ENCODE results near the gene LOXL3. TPM values are rescaled to one million over a fixed set of nuclear protein-coding genes. Genes with fewer than 3 reads are reported as not detected.

LOXL3 gene
- total and polyA plus RNA-seq, 2 donors from 2014 or later, result 2.4 to 9.7 TPM

DNA sequence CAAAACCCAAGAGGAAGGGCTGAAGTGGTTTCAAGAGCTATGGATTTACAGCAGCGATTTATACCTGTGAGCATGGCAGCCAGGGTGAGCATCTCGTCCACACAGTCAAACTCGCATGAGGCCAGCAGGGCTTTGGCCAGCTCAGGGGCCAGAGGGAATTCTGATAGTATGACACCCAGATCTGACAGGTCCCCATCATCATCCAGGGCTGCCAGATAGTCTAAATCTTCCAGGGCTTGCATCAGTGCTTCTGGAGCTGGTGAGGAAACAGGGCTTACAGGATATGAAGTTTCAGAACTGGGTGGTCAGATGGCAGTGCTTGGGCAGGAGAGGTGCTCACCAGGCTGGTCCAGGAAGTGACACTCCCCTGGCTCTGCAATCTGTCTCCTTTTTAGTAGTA, 31.2 kb downstream of the LOXL3 start:
- DNase-seq, result no peak
- TF ChIP-seq, protein P1, sequence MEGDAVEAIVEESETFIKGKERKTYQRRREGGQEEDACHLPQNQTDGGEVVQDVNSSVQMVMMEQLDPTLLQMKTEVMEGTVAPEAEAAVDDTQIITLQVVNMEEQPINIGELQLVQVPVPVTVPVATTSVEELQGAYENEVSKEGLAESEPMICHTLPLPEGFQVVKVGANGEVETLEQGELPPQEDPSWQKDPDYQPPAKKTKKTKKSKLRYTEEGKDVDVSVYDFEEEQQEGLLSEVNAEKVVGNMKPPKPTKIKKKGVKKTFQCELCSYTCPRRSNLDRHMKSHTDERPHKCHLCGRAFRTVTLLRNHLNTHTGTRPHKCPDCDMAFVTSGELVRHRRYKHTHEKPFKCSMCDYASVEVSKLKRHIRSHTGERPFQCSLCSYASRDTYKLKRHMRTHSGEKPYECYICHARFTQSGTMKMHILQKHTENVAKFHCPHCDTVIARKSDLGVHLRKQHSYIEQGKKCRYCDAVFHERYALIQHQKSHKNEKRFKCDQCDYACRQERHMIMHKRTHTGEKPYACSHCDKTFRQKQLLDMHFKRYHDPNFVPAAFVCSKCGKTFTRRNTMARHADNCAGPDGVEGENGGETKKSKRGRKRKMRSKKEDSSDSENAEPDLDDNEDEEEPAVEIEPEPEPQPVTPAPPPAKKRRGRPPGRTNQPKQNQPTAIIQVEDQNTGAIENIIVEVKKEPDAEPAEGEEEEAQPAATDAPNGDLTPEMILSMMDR (IDR thresholded peaks at IDR 0.05; ENCODE audit: borderline replicate concordance, extremely low read depth, insufficient read depth), result no peak
- no peak overlapping the region for H3K9ac ChIP-seq (ENCODE audit: low read length in 3 of 3)
- no peak for FAIRE-seq
- no peaks in the 10 kb centered on the region for H3K4me1 ChIP-seq (ENCODE audit: control insufficient read depth in 2 of 3, insufficient read depth in 2 of 3, low read depth in 1 of 3, low read length in 3 of 3)
- H3K9me3 ChIP-seq (ENCODE audit: control insufficient read depth in 2 of 3, insufficient read depth in 1 of 3, low read length in 3 of 3), result no peaks in the 10 kb centered on the region
- no peak overlapping the region for H3K27ac ChIP-seq (ENCODE audit: low read depth in 2 of 2, low read length in 2 of 2)
- no peak overlapping the region for H3K4me3 ChIP-seq (ENCODE audit: low read length in 3 of 3)
- intact Hi-C loops (cut with DNase I), result no loop called here
- peaks cover 17% of the 10 kb centered on the region for H3K27me3 ChIP-seq (ENCODE audit: control insufficient read depth, insufficient read depth, low read length)
- peaks cover 0 to 16% (median 15%) of the 10 kb centered on the region in 3 donors for H3K36me3 ChIP-seq (ENCODE audit: control insufficient read depth in 2 of 3, insufficient read depth in 3 of 3, low read length in 3 of 3)

DNA sequence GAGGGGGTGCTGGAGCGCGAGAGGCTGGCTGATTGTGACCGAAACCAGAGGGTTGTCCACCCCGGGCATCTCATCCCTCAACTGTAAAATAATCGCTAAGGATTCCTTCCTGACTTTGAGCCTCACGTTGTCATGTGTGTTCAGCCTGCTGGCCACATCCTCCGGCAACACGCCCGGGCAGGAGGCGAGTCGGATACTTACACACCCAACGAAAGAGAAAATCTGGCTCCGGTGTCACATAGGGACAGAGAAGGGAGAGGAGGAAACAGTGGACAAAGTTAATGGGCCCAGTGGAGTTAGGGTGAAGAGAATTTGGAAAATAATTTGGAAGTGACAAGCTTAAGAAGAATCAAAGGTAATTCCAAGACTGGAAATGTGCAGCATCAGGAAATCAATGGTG, 37.1 kb downstream of the LOXL3 start:
- Histone ChIP-seq H3K4me1 (ENCODE audit: control insufficient read depth in 2 of 3, insufficient read depth in 2 of 3, low read depth in 1 of 3, low read length in 3 of 3) (peaks cover 0 to 5% (median 0%) of the 10 kb centered on the region in 3 donors), H3K27ac (ENCODE audit: low read depth in 2 of 2, low read length in 2 of 2) (no peak overlapping the region), H3K36me3 (ENCODE audit: control insufficient read depth in 2 of 3, insufficient read depth in 3 of 3, low read length in 3 of 3) (no peaks in the 10 kb centered on the region), H3K9me3 (ENCODE audit: control insufficient read depth in 2 of 3, insufficient read depth in 1 of 3, low read length in 3 of 3) (no peaks in the 10 kb centered on the region), H3K27me3 (ENCODE audit: control insufficient read depth, insufficient read depth, low read length) (peaks cover 49% of the 10 kb centered on the region), H3K9ac (ENCODE audit: low read length in 3 of 3) (no peak overlapping the region), H3K4me3 (ENCODE audit: low read length in 3 of 3) (peak overlapping the region in 1 of 3 donors; percentile 13)
- no peak for DNase-seq
- TF ChIP-seq, protein P1 (IDR thresholded peaks at IDR 0.05; ENCODE audit: borderline replicate concordance, extremely low read depth, insufficient read depth), result no peak
- no peak for FAIRE-seq
- intact Hi-C loops (cut with DNase I), result no loop called here

DNA sequence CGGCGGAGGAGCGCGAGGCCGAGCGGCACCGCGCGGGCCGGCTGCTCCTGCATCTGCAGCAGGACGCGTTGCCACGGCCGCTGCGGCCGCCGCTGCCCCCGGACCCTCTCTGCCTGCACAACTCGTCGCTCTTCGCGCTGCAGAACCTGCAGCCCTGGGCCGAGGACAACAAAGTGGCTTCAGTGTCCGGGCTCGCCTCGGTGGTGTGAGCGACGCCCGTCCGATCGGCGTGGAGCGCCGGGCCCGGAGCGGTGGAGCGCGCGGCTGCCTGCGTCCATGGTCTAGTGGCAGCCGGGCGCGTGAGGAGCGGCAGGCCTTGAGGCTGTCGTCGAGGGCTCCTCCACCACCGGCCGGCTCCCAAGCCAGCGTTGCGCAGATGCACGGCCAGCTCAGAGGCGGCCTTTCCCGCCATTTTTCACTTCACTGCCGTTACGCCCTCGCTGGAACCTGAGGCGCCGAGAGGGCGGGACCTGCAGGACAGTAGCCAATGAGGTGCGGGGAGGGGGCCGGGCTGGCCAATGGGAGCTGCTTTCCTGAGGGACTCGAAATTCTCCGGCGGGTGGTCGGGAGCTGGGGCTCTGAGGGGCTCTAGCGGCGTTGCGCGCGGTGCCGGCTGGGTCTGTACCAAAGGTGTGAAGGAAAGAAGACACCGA, 37.6 kb downstream of the LOXL3 start:
- peaks cover 55% of the 10 kb centered on the region for H3K27me3 ChIP-seq (ENCODE audit: control insufficient read depth, insufficient read depth, low read length)
- FAIRE-seq, result no peak
- DNase-seq, result peak; percentile 86 to 91 (median 89)
- no peak overlapping the region for H3K9ac ChIP-seq (ENCODE audit: low read length in 3 of 3)
- H3K27ac ChIP-seq (ENCODE audit: low read depth in 2 of 2, low read length in 2 of 2), result no peak overlapping the region
- no peaks in the 10 kb centered on the region for H3K36me3 ChIP-seq (ENCODE audit: control insufficient read depth in 2 of 3, insufficient read depth in 3 of 3, low read length in 3 of 3)
- intact Hi-C loops (cut with DNase I), result no loop called here
- peaks cover 0 to 5% (median 0%) of the 10 kb centered on the region in 3 donors for H3K4me1 ChIP-seq (ENCODE audit: control insufficient read depth in 2 of 3, insufficient read depth in 2 of 3, low read depth in 1 of 3, low read length in 3 of 3)
- peak overlapping the region in 1 of 3 donors; percentile 13 for H3K4me3 ChIP-seq (ENCODE audit: low read length in 3 of 3)
- no peaks in the 10 kb centered on the region for H3K9me3 ChIP-seq (ENCODE audit: control insufficient read depth in 2 of 3, insufficient read depth in 1 of 3, low read length in 3 of 3)
- TF ChIP-seq, protein P1 (IDR thresholded peaks at IDR 0.05; ENCODE audit: borderline replicate concordance, extremely low read depth, insufficient read depth), result no peak

Data from kidney (tissue), 14 donors.